HepG2 (cell line): ENCODE results near the gene HNRNPL. TPM values are rescaled to one million over a fixed set of nuclear protein-coding genes. Genes with fewer than 3 reads are reported as not detected.
A peak's percentile ranks its signal among the peaks of the same experiment; 100 is the strongest.

Experiments used
- CENPX ChIP-seq: sonication (generic); formaldehyde crosslinking; IDR thresholded peaks from 2 replicates; pipeline ENCODE4 v1.9.0; 2021; ENCODE audit warnings: mild to moderate bottlenecking, missing genetic modification reagents, moderate library complexity
- HCFC1 ChIP-seq: fragments of 150-350 bp; IDR thresholded peaks from 2 replicates; pipeline ENCODE4 v1.6.1; 2014; ENCODE audit warnings: low read depth, low read length
- IRX3 ChIP-seq: sonication (generic); formaldehyde crosslinking; IDR thresholded peaks from 2 replicates; pipeline ENCODE4 v1.8.1; 2023; ENCODE audit warnings: mild to moderate bottlenecking, low read depth, missing genetic modification reagents, borderline replicate concordance
- ISL2 ChIP-seq: sonication (generic); formaldehyde crosslinking; IDR thresholded peaks from 2 replicates; pipeline ENCODE4 v1.5.0; 2020; ENCODE audit warnings: missing genetic modification reagents
- KAT7 ChIP-seq: IDR thresholded peaks from 2 replicates; pipeline ENCODE4 v1.6.1; 2018; ENCODE audit warnings: borderline replicate concordance, missing compliant biosample characterization
- MIXL1 ChIP-seq: IDR thresholded peaks from 2 replicates; pipeline ENCODE4 v1.6.1; 2016
- NBN ChIP-seq: fragments of 450-650 bp; conservative IDR thresholded peaks from 2 replicates; pipeline ENCODE4 v1.6.1; 2017
- NFKB2 ChIP-seq: sonication (generic); formaldehyde crosslinking; IDR thresholded peaks from 2 replicates; pipeline ENCODE4 v1.4.0; 2020; ENCODE audit warnings: missing genetic modification reagents, borderline replicate concordance
- NFYB ChIP-seq: sonication (generic); formaldehyde crosslinking; IDR thresholded peaks from 2 replicates; pipeline ENCODE4 v1.4.0; 2020; ENCODE audit warnings: missing genetic modification reagents
- RFX5 ChIP-seq: IDR thresholded peaks from 2 replicates; pipeline ENCODE4 v1.6.1; 2011; ENCODE audit warnings: low read depth, low read length, improper control_type of control experiment
- RORA ChIP-seq: sonication (generic); formaldehyde crosslinking; IDR thresholded peaks from 2 replicates; pipeline ENCODE4 v1.5.0; 2020; ENCODE audit warnings: mild to moderate bottlenecking, missing genetic modification reagents, moderate library complexity
- SATB2 ChIP-seq: sonication (generic); formaldehyde crosslinking; IDR thresholded peaks from 2 replicates; pipeline ENCODE4 v1.5.0; 2020; ENCODE audit warnings: missing genetic modification reagents
- SIX4 ChIP-seq: sonication (generic); formaldehyde crosslinking; IDR thresholded peaks from 2 replicates; pipeline ENCODE4 v1.4.0; 2020; ENCODE audit warnings: missing genetic modification reagents
- SOX6 ChIP-seq, 2 experiments: fragments of 450-650 bp in 1 of 2; sonication (generic) in 1 of 2; formaldehyde crosslinking in 1 of 2; IDR thresholded peaks; 2 replicates each; pipeline versions ENCODE4 v1.4.0 to v1.6.1; 2017 to 2020; ENCODE audit warnings: antibody characterized with exemption in 1 of 2, mild to moderate bottlenecking in 1 of 2, missing genetic modification reagents in 1 of 2
- TEAD2 ChIP-seq: sonication (generic); formaldehyde crosslinking; IDR thresholded peaks from 2 replicates; pipeline ENCODE4 v1.9.0; 2021; ENCODE audit warnings: missing genetic modification reagents
- TEAD3 ChIP-seq: optimal IDR thresholded peaks from 2 replicates; pipeline ENCODE3; 2016; ENCODE audit warnings: borderline replicate concordance
- TRIM24 ChIP-seq: sonication (generic); formaldehyde crosslinking; IDR thresholded peaks from 2 replicates; pipeline ENCODE4 v1.8.0; 2022; ENCODE audit warnings: mild to moderate bottlenecking, missing genetic modification reagents
- ZFP36L1 ChIP-seq: sonication (generic); formaldehyde crosslinking; IDR thresholded peaks from 2 replicates; pipeline ENCODE4 v1.8.0; 2022; ENCODE audit warnings: mild to moderate bottlenecking, missing genetic modification reagents, moderate library complexity
- ZFX ChIP-seq: sonication (generic); formaldehyde crosslinking; IDR thresholded peaks from 2 replicates; pipeline ENCODE4 v1.4.0; 2020; ENCODE audit warnings: mild to moderate bottlenecking, low read depth, missing genetic modification reagents, moderate library complexity
- ZMYM4 ChIP-seq: sonication (generic); formaldehyde crosslinking; IDR thresholded peaks from 2 replicates; pipeline ENCODE4 v1.8.1; 2023; ENCODE audit warnings: mild to moderate bottlenecking, missing genetic modification reagents
- ZNF329 ChIP-seq: sonication (generic); formaldehyde crosslinking; IDR thresholded peaks from 2 replicates; pipeline ENCODE4 v1.9.0; 2021; ENCODE audit warnings: low read depth, mild to moderate bottlenecking, missing genetic modification reagents
- polyA plus RNA-seq, 8 experiments: library from polyadenylated mRNA; depleted of rRNA in 3 of 8; stranded (reverse) in 7 of 8; unstranded in 1 of 8; fragments of >200 nt; fragmentation: Illumina TruSeq in 4 of 8; extraction: Trizol in 4 of 8; gene quantifications; 2 replicates each; pipeline versions ENCODE4 v1.2.1 to v1.2.3, GENCODE V29; 2011 to 2016; ENCODE audit warnings: low read depth in 4 of 8, missing spikeins in 1 of 8, mixed read lengths in 1 of 8; ENCODE audit not compliant: insufficient read depth in 1 of 8
- total RNA-seq, 5 experiments: library from RNA; depleted of rRNA; stranded (reverse); fragments of >200 nt; fragmentation: Illumina TruSeq; extraction: Trizol; gene quantifications; 2 replicates each; pipeline ENCODE4 v1.2.3, GENCODE V29; 2016; ENCODE audit warnings: low read depth in 1 of 5
- TF ChIP-seq, protein P1 (sequence below): sonication (generic); formaldehyde crosslinking; IDR thresholded peaks from 2 replicates; pipeline ENCODE4 v1.9.0; 2021; ENCODE audit warnings: missing genetic modification reagents, mild to moderate bottlenecking, borderline replicate concordance
- TF ChIP-seq, protein P2 (sequence below): sonication (generic); formaldehyde crosslinking; IDR thresholded peaks from 2 replicates; pipeline ENCODE4 v1.5.1; 2020; ENCODE audit warnings: missing genetic modification reagents, mild to moderate bottlenecking, borderline replicate concordance

HNRNPL gene
- total and polyA plus RNA-seq, 2 of the 13 experiments (the other 11 are each of a cell fraction or from before 2014, with no cell fraction given), result 156 to 278 TPM

DNA sequence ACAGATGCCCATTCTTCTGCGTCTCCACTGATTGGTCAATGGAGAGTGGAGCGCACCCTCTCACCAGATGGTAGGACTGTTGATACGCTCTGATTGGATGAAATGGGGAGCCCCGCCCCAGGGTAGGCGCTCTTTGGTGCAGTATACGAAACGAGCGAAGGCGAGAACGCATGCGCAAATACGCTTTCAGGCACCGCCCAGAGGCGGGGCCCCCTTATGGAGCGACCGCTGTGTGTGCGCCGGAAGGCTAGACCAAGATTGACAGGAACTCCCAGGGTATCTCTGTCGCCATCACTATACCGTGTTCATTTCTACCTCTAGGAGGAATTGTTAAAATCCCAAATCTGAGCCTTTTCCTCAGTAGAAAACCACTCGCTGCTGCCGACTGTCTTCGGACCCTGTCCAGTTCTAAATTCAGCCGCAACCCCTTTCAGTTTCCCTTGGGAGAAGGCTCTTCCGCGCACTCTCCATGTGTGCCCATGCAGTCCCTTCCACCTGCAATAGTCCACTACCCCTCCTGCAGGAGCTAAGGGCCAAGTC lies 720 bp upstream of the HNRNPL start (continued):
- TF ChIP-seq, protein P1, sequence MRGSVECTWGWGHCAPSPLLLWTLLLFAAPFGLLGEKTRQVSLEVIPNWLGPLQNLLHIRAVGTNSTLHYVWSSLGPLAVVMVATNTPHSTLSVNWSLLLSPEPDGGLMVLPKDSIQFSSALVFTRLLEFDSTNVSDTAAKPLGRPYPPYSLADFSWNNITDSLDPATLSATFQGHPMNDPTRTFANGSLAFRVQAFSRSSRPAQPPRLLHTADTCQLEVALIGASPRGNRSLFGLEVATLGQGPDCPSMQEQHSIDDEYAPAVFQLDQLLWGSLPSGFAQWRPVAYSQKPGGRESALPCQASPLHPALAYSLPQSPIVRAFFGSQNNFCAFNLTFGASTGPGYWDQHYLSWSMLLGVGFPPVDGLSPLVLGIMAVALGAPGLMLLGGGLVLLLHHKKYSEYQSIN (CRISPR knock-in tag), result no peak
- TF ChIP-seq ZFX (CRISPR knock-in tag), result no peak
- no peak for TF ChIP-seq ZMYM4 (CRISPR knock-in tag)
- TF ChIP-seq, protein P2, sequence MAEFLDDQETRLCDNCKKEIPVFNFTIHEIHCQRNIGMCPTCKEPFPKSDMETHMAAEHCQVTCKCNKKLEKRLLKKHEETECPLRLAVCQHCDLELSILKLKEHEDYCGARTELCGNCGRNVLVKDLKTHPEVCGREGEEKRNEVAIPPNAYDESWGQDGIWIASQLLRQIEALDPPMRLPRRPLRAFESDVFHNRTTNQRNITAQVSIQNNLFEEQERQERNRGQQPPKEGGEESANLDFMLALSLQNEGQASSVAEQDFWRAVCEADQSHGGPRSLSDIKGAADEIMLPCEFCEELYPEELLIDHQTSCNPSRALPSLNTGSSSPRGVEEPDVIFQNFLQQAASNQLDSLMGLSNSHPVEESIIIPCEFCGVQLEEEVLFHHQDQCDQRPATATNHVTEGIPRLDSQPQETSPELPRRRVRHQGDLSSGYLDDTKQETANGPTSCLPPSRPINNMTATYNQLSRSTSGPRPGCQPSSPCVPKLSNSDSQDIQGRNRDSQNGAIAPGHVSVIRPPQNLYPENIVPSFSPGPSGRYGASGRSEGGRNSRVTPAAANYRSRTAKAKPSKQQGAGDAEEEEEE, result no peak
- no peak for TF ChIP-seq NBN
- TF ChIP-seq CENPX (CRISPR knock-in tag), result no peak
- TF ChIP-seq TRIM24 (CRISPR knock-in tag), result no peak
- TF ChIP-seq TEAD3 (CRISPR knock-in tag), result no peak
- TF ChIP-seq ZNF329, result no peak
- TF ChIP-seq SOX6 (IDR thresholded peaks at IDR 0.05), result no peak
- peak; percentile 30; the same call in 1 of the 2 replicates for TF ChIP-seq SOX6 (CRISPR knock-in tag; IDR thresholded peaks at IDR 0.05)
- TF ChIP-seq RFX5, result peak; percentile 85
- no peak for TF ChIP-seq NFKB2 (CRISPR knock-in tag)
- TF ChIP-seq KAT7 (CRISPR knock-in tag), result no peak
- no peak for TF ChIP-seq MIXL1 (CRISPR knock-in tag)
- no peak for TF ChIP-seq HCFC1
- TF ChIP-seq SATB2 (CRISPR knock-in tag), result no peak
- no peak for TF ChIP-seq RORA (CRISPR knock-in tag)
- no peak for TF ChIP-seq ZFP36L1
- TF ChIP-seq ISL2, result no peak
- no peak for TF ChIP-seq TEAD2 (CRISPR knock-in tag)
- TF ChIP-seq SIX4 (CRISPR knock-in tag), result no peak
- TF ChIP-seq IRX3 (CRISPR knock-in tag), result no peak
- TF ChIP-seq NFYB, result peak; percentile 82
